DND-41 (cell line): ENCODE results near the gene DEFB132.

Experiments used
- ATAC-seq: fragments of 200-7000 bp; cut with Tn5 transposase; 3 replicates; pipeline ENCODE4 v1.9.1; 2021; ENCODE audit warnings: low read depth; ENCODE audit not compliant: insufficient read depth
- DNase-seq: peaks from one replicate; pipeline ENCODE4 v3.0.0-alpha.2; 2020
- H2AFZ ChIP-seq: 2 replicates; pipeline ENCODE4 v1.6.0; 2012; ENCODE audit warnings: low read depth, low read length
- H3K27ac ChIP-seq: 2 replicates; pipeline ENCODE4 v1.5.1; 2012; ENCODE audit warnings: low read length, inconsistent platforms
- H3K27me3 ChIP-seq: fragments of 200-600 bp; sonication (generic); 2 replicates; pipeline ENCODE4 v1.6.0; 2012; ENCODE audit warnings: low read length, mild to moderate bottlenecking, inconsistent platforms; ENCODE audit not compliant: insufficient read depth, poor library complexity
- H3K36me3 ChIP-seq: 2 replicates; pipeline ENCODE4 v1.5.1; 2012; ENCODE audit warnings: low read length, inconsistent platforms; ENCODE audit not compliant: insufficient read depth
- H3K4me1 ChIP-seq: 2 replicates; pipeline ENCODE4 v1.5.1; 2012; ENCODE audit warnings: mild to moderate bottlenecking, low read length; ENCODE audit not compliant: insufficient read depth
- H3K4me2 ChIP-seq: 2 replicates; pipeline ENCODE4 v1.6.0; 2012; ENCODE audit warnings: mild to moderate bottlenecking, moderate library complexity, low read length, inconsistent platforms; ENCODE audit not compliant: insufficient read depth
- H3K4me3 ChIP-seq, 2 experiments: fragments of 200-600 bp in 1 of 2; shearing (Covaris generic) in 1 of 2; 2 replicates each; pipeline ENCODE4 v1.5.1; 2012 to 2016; ENCODE audit warnings: inconsistent platforms in 2 of 2, low read length in 2 of 2, mild to moderate bottlenecking in 2 of 2, low read depth in 1 of 2, moderate library complexity in 1 of 2
- H3K79me2 ChIP-seq: 2 replicates; pipeline ENCODE4 v1.6.0; 2012; ENCODE audit warnings: low read length, inconsistent platforms; ENCODE audit not compliant: insufficient read depth
- H3K9ac ChIP-seq: 2 replicates; pipeline ENCODE4 v1.6.0; 2012; ENCODE audit warnings: low read depth, mild to moderate bottlenecking, inconsistent platforms, low read length, moderate library complexity
- H3K9me3 ChIP-seq: 2 replicates; pipeline ENCODE4 v1.5.1; 2012; ENCODE audit warnings: low read length, moderate library complexity, mild to moderate bottlenecking, inconsistent platforms; ENCODE audit not compliant: insufficient read depth, severe bottlenecking
- H4K20me1 ChIP-seq: 2 replicates; pipeline ENCODE4 v1.6.0; 2012; ENCODE audit warnings: low read length; ENCODE audit not compliant: insufficient read depth
- CTCF ChIP-seq: IDR thresholded peaks from 2 replicates; pipeline ENCODE4 v1.5.1; 2012; ENCODE audit warnings: borderline replicate concordance, low read length, moderate library complexity, mild to moderate bottlenecking; ENCODE audit not compliant: poor library complexity, severe bottlenecking; ENCODE audit errors: extremely low read depth
- EZH2 ChIP-seq: IDR thresholded peaks from 3 replicates; pipeline ENCODE4 v1.6.1; 2012; ENCODE audit warnings: borderline replicate concordance, low read depth, mild to moderate bottlenecking, moderate library complexity, low read length, inconsistent platforms; ENCODE audit not compliant: severe bottlenecking

DEFB132 gene

GRCh38 chr20:258269-258858, 840 bp downstream of the DEFB132 start:
- TF ChIP-seq CTCF: no peak
- no peak for TF ChIP-seq EZH2
- H3K9me3 ChIP-seq: no peaks in the 10 kb centered on the region
- H3K4me2 ChIP-seq: no peak overlapping the region
- no peaks in the 10 kb centered on the region for H3K4me1 ChIP-seq
- H2AFZ ChIP-seq: no peak overlapping the region
- H3K4me3 ChIP-seq: no peak overlapping the region
- no peaks in the 10 kb centered on the region for H4K20me1 ChIP-seq
- no peak for ATAC-seq
- H3K36me3 ChIP-seq: no peaks in the 10 kb centered on the region
- no peak overlapping the region for H3K9ac ChIP-seq
- peaks cover 11% of the 10 kb centered on the region for H3K27me3 ChIP-seq
- H3K27ac ChIP-seq: no peak overlapping the region
- DNase-seq: no peak
- H3K79me2 ChIP-seq: no peaks in the 10 kb centered on the region

GRCh38 chr20:258963-259362, 1.4 kb downstream of the DEFB132 start:
- Histone ChIP-seq H3K9me3 (no peaks in the 10 kb centered on the region), H3K27me3 (peaks cover 12% of the 10 kb centered on the region), H3K4me1 (no peaks in the 10 kb centered on the region), H3K4me2 (no peak overlapping the region), H3K27ac (no peak overlapping the region), H3K9ac (no peak overlapping the region), H2AFZ (no peak overlapping the region), H3K36me3 (no peaks in the 10 kb centered on the region), H3K4me3 (no peak overlapping the region), H3K79me2 (no peaks in the 10 kb centered on the region), H4K20me1 (no peaks in the 10 kb centered on the region)
- DNase-seq (no peak), ATAC-seq (0 out of 3 replicates have a peak, but pooled peaks have one; percentile 39)
- TF ChIP-seq EZH2 (no peak), CTCF (peak; percentile 15)

GRCh38 chr20:259981-260380, 2.5 kb downstream of the DEFB132 start:
- DNase-seq (no peak), ATAC-seq (no peak)
- no peak overlapping the region for H3K27ac ChIP-seq
- H3K36me3 ChIP-seq: no peaks in the 10 kb centered on the region
- H3K4me2 ChIP-seq: no peak overlapping the region
- peaks cover 12% of the 10 kb centered on the region for H3K27me3 ChIP-seq
- no peaks in the 10 kb centered on the region for H4K20me1 ChIP-seq
- H3K79me2 ChIP-seq: no peaks in the 10 kb centered on the region
- TF ChIP-seq EZH2 (no peak), CTCF (no peak)
- no peaks in the 10 kb centered on the region for H3K9me3 ChIP-seq
- H2AFZ ChIP-seq: no peak overlapping the region
- no peak overlapping the region for H3K9ac ChIP-seq
- H3K4me3 ChIP-seq: no peak overlapping the region
- no peaks in the 10 kb centered on the region for H3K4me1 ChIP-seq
